Osteocyte (in vitro differentiated cells): Measurements from ENCODE around the gene MTCL1. TPM values are rescaled to one million over a fixed set of nuclear protein-coding genes. Genes with fewer than 3 reads are reported as not detected.

Experiments used
- DNase-seq: peaks from one replicate; pipeline ENCODE4 v3.0.0; 2021; ENCODE audit warnings: mixed read lengths; ENCODE audit not compliant: unreplicated experiment; ENCODE audit errors: extremely low spot score
- H3K27ac Mint-ChIP-seq: one replicate; pipeline ENCODE4 v1.8.0; 2021; ENCODE audit warnings: mild to moderate bottlenecking, mixed read lengths; ENCODE audit not compliant: unreplicated experiment
- H3K27me3 Mint-ChIP-seq: one replicate; pipeline ENCODE4 v1.8.0; 2021; ENCODE audit warnings: mixed read lengths; ENCODE audit not compliant: unreplicated experiment
- H3K36me3 Mint-ChIP-seq: one replicate; pipeline ENCODE4 v1.8.0; 2021; ENCODE audit warnings: mixed read lengths; ENCODE audit not compliant: unreplicated experiment
- H3K4me1 Mint-ChIP-seq: one replicate; pipeline ENCODE4 v1.8.0; 2021; ENCODE audit warnings: mixed read lengths; ENCODE audit not compliant: unreplicated experiment
- H3K4me3 Mint-ChIP-seq: one replicate; pipeline ENCODE4 v1.8.0; 2021; ENCODE audit warnings: mild to moderate bottlenecking, moderate library complexity, mixed read lengths; ENCODE audit not compliant: unreplicated experiment
- H3K9me3 Mint-ChIP-seq: one replicate; pipeline ENCODE4 v1.8.0; 2021; ENCODE audit warnings: mixed read lengths; ENCODE audit not compliant: unreplicated experiment
- CTCF ChIP-seq: fragments of 200-600 bp; sonication (generic); IDR thresholded peaks from 2 replicates; pipeline ENCODE4 v1.5.0; 2021; ENCODE audit warnings: antibody characterized with exemption, mild to moderate bottlenecking, moderate library complexity
- long read RNA-seq: library from polyadenylated mRNA; unstranded; transcript quantifications from one replicate; pipeline ENCODE4 v2.0.0, GENCODE V29; 2021
- total RNA-seq: library from RNA; stranded (reverse); gene quantifications from 2 replicates; pipeline ENCODE4 v1.2.1, GENCODE V29; 2021

Gene MTCL1
- 56.9 and 58.4 TPM in 2 replicates for total RNA-seq
- long read RNA-seq, partial matches to known transcripts, result 13 of 18 reads
- long read RNA-seq, other reads (novel, unspliced or antisense), result 4 of 18 reads

GRCh38 chr18:8705238-8705960 lies at the start of gene MTCL1:
Gene MTCL1, plus strand, starts transcription at chr18:8705556. Its CDS starts 105 bp downstream, at chr18:8705661.
- peak within 1 kb of the TSS; percentile 99 for H3K4me3 Mint-ChIP-seq
- H3K9me3 Mint-ChIP-seq, result no peaks in the 10 kb centered on the region
- H3K27me3 Mint-ChIP-seq, result no peaks in the 10 kb centered on the region
- no peaks in the 10 kb centered on the region for H3K36me3 Mint-ChIP-seq
- peaks cover 50% of the 10 kb centered on the region for H3K4me1 Mint-ChIP-seq
- DNase-seq, result no peak
- H3K27ac Mint-ChIP-seq, result peak within 1 kb of the TSS; percentile 94
- TF ChIP-seq CTCF, result peak; percentile 15

- peaks cover 15% of the 10 kb centered on the region for H3K27me3 Mint-ChIP-seq
- H3K9me3 Mint-ChIP-seq, result no peaks in the 10 kb centered on the region
- H3K36me3 Mint-ChIP-seq, result no peaks in the 10 kb centered on the region
- no peak for DNase-seq
- H3K4me3 Mint-ChIP-seq, result no peak overlapping the region
- TF ChIP-seq CTCF, result no peak
- peaks cover 23% of the 10 kb centered on the region for H3K4me1 Mint-ChIP-seq
- H3K27ac Mint-ChIP-seq, result no peak overlapping the region
These were observed 49.1 kb upstream of the MTCL1 start for GRCh38 chr18:8656232-8656631.

- peak; percentile 80 for DNase-seq
- no peaks in the 10 kb centered on the region for H3K36me3 Mint-ChIP-seq
- H3K4me3 Mint-ChIP-seq, result peak overlapping the region; percentile 20
- no peaks in the 10 kb centered on the region for H3K9me3 Mint-ChIP-seq
- no peak for TF ChIP-seq CTCF
- peaks cover 13% of the 10 kb centered on the region for H3K27me3 Mint-ChIP-seq
- H3K27ac Mint-ChIP-seq, result peak overlapping the region; percentile 82
- H3K4me1 Mint-ChIP-seq, result peaks cover 32% of the 10 kb centered on the region
These were observed 48.1 kb upstream of the MTCL1 start for GRCh38 chr18:8657050-8657820.

GRCh38 chr18:8657873-8658470 lies 47.4 kb upstream of the MTCL1 start:
- no peak for TF ChIP-seq CTCF
- Mint-ChIP-seq H3K4me3 (peak overlapping the region; percentile 20), H3K27me3 (peaks cover 13% of the 10 kb centered on the region), H3K27ac (peak overlapping the region; percentile 82), H3K4me1 (peaks cover 32% of the 10 kb centered on the region), H3K9me3 (no peaks in the 10 kb centered on the region), H3K36me3 (no peaks in the 10 kb centered on the region)
- DNase-seq, result peak; percentile 83
